GM19099 (cell line): ENCODE results near the gene ATP5IF1.

Experiments used
- POLR2A ChIP-seq: IDR thresholded peaks from 3 replicates; pipeline ENCODE4 v1.6.1; 2011; ENCODE audit warnings: low read depth; ENCODE audit not compliant: insufficient read length; ENCODE audit errors: extremely low read depth

ATP5IF1 gene

DNA sequence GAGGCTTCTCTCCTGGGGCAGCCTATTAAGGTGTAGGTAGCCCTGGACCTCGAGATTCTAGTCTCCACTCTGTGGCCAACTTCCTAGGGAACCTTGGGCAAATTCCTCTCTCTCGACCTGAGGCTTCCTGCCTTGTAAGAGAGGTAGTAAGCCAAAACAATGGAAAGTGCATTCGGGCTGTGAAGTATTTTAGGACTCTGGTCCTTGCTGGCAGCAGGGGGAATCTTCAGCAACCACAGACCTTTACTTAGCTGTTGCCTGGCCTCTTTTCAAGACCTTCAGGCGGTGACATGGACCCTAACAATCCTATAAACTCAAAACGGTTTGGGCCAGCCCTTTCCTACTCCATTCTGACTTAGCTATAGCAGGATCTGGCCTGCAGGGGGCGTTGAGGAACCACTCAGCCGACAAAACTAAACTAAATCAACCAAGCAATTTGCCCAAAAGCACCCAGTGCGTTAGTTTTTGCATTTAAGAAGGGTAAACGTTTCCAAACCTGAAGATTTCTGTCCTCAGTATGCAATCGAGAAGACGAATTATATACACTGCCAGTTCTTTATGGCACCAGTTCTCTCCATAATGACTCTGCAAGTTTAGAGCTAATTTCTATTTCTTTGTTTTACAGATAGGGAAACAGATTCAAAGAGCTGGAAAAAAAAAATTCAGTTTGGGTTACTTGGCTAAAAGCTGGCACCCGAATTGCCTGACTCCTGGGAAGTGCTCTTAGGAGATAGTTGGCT is 12.5 kb downstream of the ATP5IF1 start:
- no peak for TF ChIP-seq POLR2A

DNA sequence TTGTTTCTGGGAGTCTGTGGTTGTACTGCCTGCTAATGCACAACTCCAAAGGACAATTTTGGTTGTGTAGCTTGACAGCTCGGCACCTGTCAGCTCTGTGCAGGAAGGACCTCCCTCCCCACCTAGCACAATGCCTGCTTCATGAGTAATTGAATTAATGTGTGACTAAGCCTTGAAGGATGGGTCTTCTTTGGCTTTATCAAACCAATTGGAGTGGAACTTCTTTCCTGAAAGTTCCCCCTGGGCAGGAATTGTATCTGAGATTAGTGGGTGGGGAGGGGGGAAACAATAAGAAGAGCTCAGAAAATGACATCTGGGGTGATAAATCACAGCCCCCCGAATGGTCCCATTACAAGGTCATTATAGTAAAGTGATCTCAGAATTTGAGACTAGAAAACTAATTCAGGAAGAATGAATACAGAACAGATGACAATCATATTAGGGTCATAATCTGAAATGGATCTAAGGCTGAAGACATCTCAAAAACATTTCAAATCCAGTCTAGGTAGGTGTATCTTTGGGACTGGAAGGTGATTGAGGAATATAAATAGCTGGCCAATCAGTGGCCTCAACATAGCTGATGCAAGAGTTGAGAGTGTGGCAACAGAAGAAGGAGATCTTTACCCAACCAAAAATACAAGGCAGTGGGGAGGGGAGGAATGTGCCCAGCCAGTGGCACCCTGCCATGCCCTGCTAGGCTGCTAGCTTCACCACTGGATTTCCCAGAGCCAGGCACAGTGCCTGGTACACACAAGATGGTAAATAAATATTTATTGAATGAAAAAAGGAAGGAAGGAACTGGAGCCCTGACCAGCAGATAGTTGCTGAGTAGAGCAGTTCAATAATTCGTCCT is 13.3 kb downstream of the ATP5IF1 start:
- peak; percentile 41 for TF ChIP-seq POLR2A

DNA sequence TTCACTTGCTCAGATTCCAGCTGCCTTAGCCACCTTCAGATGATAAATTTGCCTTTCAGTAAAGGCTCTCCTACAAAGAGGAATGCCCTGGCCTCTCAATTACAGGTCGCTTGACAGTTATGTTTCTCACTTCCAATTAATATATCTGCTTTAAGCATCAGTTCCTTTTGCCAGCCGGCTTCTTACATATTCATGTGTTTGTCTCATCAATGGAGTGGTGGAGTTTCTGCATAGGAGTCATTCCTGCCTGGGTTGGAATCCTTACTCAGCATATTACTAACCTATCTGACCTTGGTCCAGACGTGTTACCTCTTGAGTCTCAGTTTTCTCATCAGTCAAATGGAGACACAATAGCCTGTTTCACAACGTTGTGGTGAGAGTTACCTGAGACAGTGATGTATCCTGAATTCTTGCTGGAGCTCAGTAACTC is 14.0 kb downstream of the ATP5IF1 start:
- TF ChIP-seq POLR2A, result no peak

DNA sequence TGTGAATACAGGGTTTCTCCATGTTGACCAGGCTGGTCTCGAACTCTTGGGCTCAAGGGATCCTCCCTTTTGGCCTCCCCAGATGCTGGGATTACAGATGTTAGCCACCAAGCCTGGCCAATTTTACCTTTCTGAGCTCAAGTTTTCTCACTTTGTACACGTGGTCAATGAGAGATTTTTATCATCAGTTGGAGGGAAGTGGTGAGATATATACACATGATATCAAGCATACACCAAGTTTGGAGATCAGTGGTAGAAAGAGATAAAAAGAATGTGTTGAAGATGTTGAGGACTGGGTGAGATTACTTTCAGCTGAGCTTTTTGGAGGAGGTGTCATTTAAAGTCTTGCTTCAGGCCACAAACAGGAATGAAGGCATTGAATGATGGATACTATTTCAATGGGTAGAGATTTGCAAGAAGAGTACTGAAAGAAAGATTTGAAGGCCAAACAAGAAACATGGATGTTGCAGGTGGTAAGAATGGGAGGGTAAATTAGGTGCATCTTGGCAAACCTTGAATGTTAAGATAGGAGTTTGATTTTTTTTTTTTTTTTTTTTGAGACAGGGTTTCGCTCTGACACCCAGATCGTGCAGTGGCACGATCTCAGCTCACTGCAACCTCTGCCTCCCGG is 20.4 kb downstream of the ATP5IF1 start:
- TF ChIP-seq POLR2A, result no peak

DNA sequence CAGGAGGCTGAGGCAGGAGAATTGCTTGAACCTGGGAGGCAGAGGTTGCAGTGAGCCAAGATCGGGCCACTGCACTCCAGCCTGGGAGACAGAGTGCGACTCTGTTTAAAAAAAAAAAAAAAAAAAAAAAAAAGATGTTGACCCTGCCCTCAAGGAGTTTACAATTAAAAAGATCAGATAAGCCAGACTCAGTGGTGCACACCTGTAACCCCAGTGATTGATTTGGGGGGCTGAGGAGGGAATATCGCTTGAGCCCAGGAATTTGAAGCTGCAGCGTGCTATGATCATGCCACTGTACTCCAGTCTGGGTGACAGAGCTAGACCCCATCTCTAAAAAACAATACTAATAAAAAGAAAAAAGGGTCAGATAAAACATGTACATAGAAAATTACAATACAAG is 21.8 kb downstream of the ATP5IF1 start:
- no peak for TF ChIP-seq POLR2A

DNA sequence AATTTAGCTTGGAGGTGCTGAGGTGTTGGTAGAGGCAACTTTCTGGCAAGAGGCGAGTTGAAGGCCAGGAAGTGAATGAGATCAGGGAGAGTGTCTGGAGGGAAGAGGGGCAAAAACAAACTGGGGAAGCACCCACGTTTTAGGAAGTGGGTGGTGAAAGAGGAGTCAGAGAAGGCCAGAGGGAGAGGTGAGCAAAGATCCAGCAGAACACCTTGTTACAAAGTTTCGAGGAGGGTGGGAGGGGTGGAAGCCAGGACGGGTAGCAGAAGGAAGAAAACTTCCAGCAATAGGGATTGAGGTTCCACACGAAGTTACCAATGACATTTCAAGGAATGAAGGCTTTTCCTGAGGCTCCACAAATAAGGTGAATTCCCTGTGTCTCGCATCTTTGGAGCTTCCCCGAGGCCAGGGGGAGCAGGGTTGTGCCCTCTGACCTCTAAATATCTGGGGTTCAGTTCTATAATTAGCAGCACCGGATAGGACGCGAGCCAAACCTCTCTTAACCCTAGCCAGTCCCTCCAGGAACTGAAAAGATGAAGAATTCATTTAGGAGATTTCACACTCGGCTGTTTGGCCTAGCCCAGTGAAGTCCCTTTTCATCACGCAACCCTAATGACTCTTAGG is 22.8 kb downstream of the ATP5IF1 start:
- TF ChIP-seq POLR2A, result no peak

DNA sequence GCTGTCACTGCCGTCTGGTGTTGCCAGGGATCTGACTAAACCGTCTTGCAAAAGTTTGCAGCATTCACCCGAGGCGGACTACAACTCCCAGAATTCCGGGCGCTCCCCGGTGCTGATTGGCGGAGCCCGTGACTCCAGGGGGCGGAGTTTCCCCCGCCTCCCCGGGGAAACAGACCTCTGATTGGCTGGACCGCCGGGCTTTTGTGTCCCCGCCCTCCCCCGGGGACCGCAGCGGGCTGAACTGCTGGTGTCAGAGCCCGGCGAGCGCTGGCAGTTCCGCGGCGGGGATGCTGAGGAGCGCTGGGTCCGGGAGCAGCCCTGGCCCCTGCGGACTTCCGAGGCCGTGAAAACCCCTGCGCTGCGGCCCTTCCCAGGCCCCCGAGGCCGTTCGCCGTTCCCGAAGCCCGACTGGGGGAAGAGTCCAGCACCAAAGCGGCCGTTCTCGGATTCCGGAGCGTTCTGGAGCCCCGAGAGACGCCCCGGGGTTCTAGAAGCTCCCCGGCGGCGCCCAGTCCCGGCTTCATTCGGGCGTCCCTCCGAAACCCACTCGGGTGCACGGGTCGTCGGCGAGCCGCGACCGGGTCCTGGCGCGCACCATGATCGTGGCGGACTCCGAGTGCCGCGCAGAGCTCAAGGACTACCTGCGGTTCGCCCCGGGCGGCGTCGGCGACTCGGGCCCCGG is 23.5 kb downstream of the ATP5IF1 start, which contains the start of gene SESN2:
TSS of gene SESN2 (plus strand) at position 267 of the 682 bp plus-strand sequence. CDS start at position 597, 330 bp downstream.
- TF ChIP-seq POLR2A, result peak; percentile 98

DNA sequence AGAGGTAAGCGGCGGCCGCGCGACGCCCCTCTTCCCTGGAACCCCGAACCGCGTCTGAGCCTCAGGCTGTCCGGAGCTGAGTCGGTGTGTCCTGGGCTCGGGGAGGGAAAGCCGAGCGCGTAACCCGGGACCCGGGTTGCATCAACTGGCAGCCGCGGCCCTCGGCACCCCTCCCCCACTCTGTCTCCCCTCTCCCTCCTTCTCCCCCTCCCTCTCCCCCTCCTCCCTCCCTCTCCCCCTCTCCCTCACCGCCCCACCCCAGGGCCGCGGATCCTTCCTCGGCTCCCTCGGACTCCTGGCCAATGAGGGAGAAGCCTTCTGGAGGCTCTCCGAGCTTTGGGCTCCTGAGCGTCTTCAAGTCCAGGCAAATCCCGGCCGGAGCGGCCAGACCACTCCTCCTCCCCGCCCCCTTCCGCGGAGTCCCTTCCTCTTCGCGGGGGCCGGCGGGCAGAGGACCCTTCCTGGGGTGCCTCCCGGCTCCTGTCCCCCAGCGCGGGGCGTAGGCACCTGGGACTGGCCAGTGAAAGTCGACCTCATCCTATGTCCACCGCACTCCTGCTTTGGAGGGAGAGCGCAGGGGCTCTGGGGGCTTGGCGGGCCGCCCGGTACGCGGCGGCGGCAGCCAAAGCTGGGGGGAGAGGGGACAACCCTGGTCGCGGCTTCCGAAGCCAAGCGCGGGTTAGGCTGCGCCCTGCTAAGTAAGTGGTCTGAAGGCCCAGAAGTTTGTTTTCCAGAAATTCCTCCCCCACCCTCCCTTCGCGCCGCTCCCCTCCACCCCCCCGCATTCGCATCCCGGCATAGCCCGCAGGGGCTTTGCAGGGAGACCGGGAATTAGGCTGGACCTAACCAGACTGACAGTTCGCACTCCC is 24.2 kb downstream of the ATP5IF1 start:
- TF ChIP-seq POLR2A, result no peak

DNA sequence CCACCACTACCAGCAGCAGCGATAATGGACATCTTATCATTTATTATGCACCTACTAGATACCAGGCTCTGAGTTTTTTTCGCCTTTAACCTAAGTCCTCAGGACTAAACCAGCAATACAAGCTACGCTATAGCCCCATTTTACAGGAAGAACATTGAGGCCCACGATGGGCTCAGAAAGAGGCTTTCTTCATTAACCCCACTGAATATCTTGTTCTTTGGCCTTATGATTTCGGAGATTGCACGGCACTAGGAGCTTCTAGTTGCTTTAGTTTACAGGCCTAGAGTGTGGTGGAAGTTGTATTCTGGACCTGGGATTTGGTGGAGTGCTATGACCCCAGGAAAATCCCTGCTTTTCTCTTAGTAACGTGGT is 24.9 kb downstream of the ATP5IF1 start:
- TF ChIP-seq POLR2A, result no peak

DNA sequence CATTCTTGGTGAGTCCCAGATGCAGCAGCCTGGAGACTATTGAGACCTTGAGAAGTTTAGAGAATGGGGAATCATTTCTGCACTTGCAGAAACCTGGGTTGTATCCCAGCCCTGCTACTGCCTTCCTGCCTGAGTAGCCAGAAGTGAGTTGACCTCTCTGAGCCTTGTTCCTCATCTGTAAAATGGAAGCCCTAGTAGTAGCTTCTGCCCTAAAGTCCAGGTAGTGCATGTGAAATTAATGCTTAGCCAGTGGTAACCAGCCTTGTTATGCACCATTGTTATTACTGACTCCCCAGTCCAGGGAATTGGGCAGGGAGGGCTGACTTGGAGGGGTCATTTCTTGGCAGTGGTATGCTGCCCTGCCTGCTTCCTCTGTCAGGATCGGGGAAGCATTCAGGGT is 29.0 kb downstream of the ATP5IF1 start:
- no peak for TF ChIP-seq POLR2A

DNA sequence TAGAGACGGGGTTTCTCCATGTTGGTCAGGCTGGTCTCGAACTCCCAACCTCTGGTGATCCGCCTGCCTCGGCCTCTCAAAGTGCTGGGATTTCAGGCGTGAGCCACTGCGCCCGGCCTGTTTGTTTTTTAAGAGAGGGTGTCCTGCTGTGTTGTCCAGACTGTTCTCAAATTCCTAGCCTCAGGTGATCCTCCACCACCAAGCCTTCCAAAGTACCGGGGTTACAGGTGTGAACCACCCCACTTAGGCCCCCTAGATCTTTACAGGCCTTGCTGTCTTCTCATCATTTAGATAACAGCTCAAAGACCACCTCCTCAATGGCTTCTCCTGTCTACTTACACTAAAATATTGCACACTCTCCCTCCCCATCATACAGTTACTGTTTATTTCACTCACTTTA is 29.7 kb downstream of the ATP5IF1 start:
- no peak for TF ChIP-seq POLR2A

DNA sequence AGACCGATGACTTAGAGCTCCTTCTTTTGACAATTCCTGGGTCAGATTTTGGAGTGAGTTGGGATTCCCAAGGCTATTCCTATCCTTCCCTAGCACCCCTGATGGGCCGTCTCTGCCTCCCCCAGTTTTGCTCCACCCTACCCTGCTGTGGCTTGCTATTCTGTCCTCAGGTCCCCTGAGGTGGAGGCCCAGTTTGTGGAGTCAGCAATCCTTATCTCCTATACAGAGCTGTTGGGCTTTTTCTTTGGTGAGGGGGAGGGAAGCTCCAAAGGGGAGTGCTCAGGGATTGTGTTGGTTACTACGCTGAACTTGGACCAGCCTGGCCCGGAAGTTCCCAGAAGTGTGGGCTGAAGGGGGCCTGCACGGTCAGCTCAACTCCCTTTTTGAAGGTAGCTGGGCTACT is 31.0 kb downstream of the ATP5IF1 start:
- no peak for TF ChIP-seq POLR2A

DNA sequence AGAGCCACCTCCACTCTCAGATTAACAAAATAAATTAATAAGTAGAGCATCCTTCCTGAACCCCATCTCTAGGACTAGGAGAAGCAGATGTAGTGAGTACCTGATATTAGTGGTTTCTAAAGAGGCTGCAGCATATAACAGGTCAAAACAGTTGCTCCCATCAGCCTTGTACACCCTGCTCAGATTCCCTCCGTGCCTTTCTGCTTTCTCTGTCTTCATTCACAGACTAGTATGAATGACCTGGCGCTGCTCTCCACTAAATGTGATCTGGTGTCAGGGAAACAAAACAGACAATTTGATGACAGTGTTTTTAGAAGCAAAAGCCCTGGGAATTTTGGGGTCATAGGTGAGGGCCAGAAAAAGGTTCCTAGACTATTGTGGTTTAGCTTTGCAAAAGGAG is 31.7 kb downstream of the ATP5IF1 start:
- TF ChIP-seq POLR2A, result no peak

DNA sequence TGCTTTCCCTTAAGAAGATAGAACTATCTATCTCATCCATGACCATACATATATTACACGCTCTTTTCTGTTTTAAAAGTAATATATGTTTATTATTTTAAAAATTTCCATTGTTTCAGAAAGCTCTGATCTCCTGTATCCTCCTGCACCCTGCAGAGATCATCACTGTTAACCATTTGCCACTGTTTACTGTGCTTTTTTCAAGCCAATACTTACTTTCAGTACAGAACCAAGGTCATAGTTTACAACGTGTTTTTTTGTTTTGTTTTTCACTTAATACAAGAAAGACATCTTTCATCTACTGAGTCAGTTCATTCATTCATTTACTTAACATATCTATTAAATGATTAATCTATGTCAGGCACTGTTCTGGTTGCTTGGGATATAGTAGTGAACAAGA is 33.6 kb downstream of the ATP5IF1 start:
- TF ChIP-seq POLR2A, result no peak

DNA sequence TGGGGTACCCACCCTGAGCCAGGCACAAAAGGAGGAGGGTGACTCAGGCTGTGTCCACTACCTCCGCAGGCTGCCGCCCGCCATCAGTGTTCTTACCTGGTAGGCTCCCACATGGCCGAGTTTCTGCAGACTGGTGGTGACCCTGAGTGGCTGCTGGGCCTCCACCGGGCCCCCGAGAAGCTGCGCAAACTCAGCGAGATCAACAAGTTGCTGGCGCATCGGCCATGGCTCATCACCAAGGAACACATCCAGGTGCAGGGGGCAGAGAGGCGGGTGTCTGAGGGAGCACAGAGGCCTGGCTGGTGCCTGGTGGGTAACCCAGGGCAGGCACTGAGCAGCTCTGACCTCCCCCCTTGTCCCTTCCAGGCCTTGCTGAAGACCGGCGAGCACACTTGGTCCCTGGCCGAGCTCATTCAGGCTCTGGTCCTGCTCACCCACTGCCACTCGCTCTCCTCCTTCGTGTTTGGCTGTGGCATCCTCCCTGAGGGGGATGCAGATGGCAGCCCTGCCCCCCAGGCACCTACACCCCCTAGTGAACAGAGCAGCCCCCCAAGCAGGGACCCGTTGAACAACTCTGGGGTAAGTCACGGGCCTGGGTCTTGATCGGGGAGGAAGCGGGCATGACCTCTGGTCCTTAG is 36.4 kb downstream of the ATP5IF1 start:
- TF ChIP-seq POLR2A, result no peak
